Measurements from ENCODE around the gene MYPOP.
"Not testable (repeated sequence)": the region's sequence is repeated elsewhere in the genome, so short reads cannot be mapped to it uniquely, and the experiment has no call there.

The MYPOP gene

DNA sequence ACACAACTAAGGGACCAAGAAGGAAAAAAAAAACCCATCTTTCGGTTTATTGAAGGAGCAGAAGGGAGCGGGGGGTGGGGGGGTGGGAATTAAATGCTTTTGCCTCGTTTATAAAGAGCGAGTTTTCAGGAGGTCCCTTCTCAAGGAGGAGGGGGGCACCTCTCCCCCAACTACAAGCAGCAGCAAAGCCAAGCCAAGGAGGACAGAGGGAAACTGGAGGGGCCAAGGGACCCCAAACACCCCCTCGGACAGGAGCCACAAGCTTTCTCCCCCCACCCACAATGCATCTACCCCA is 18.9 kb downstream of the MYPOP start:
- DNase-seq (ENCODE audit: low read depth) = no peak

DNA sequence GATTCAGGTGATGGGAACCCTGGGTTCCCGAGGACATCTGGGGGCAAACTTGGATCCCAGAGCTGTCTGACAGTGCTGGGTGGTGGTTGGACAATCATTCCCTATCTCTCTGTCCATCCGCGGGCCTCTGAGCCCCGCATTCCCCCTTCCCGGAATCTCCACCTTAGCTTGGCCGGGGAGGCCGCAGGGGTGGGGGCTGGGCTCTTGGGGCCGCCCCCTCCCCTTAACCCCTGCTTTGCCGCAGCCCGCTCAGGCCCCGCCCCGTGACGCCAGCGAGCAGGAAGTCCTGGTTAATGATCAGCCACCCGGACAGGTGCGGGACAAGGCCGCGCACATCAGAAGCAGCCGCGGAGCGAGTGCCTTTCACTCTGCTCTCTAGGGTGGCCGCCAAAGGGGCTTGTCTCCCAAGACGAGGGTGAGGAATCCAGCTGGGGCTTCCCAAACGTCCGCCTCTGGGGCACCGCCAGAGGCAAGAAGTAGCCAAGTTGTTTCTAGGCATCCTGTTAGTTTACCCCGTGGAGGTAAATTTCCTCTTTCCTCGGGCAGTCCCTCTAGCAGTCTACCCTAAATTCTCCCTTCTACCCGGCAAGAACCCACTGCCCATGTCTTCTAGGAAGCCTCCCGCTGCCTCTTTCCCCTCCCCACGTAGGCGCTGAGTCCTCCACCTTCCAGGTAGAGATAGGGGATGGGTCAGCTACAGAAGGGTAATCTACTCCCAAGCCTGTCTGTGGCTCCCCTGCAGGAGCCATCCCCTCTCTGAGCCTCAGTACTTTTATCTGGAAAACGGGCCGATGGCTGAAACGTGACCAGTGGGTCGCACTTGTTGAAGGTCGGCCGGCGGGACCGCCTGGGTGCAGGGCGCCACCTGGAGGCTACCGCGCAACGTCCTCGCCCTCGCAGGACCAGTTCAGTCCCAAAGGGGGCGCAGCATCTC is 19.5 kb downstream of the MYPOP start:
- no peak for DNase-seq (ENCODE audit: low read depth)

DNA sequence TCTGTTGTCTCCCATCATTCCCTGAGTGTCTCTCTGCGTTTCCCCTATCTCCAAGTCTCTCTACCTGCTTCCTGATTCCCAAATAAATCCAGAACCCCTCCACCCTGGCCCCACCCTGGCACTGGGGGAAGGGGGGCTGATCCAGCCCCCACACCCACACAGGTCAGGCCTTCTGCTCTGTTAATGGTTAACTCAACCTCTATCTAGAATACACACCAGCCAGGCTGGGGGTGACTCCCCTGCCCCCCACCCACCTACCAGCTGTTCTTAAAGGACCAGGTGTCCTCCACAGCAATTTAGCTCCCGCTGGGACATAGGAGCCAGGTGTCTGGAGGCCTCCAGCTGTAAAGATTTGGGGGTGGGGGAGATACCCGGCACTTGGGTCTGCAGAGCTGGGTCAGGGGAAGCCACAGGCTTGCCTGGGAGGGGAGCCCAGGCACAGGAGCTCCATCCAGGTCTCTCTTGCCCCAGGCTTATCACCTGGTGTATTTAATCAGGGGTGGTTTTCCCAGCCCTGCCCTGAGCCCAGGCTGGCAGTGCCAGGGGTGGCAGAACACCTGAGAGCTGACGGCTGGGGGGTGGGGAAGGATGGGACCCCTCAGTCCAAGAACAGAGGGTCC is 20.4 kb downstream of the MYPOP start:
- no peak for DNase-seq (ENCODE audit: low read depth)

DNA sequence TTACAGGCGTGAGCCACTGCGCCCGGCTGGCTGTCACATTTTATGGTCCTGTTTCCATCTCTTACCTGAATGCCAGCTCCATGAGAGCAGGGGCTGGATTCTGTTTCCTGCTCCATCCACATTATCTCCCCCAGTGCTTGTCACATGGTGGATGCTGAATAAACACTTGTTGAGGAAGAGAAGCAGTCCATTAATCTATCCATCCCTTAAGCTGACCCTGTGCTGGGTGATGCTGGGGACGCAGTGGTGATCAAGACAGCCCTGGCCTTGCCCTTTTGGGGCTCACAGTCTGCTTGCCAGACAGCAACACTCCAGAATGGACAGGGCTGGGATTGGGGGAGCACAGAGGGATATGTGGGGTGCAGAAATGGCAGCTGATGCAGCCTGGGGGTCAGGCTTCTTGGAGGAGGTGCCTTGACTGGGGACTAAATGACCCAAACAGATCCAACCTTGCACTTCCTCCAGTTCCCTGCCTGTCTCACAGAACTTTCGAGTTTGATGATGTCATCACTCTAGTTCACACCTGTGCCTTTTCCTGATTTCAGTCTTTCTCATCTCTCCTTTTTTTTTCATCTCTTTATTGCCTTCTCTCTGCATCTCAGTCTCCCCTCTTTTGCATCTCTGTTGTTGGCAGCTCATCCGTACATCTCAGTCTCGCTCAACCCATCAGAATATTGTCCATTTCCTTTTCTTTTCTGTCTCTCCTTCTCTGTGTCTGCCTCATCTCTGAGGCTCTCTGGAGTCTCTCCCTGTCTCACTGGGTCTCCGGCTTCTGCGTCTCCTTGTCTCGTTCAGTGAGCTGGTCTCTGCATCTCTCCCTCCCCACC is 21.1 kb downstream of the MYPOP start:
- DNase-seq (ENCODE audit: low read depth) = no peak

DNA sequence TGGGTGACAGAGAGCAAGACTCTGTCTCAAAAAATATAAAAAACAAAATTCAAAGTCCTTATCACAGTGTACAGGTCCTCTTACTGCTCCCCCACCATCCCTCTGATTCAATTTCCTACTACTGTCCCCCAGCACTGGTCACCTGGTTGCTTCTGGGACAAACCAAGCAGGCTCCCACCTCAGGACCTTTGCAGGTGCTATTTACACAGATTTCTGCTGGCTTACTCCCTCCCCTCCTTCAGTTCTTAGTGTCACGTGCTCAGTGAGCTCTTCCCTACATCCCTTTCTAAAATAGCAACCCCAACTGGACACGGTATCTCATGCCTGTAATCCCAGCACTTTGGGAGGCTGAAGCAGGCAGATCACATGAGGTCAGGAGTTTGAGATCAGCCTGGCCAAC is 22.4 kb downstream of the MYPOP start:
- no peak for DNase-seq (ENCODE audit: low read depth)

DNA sequence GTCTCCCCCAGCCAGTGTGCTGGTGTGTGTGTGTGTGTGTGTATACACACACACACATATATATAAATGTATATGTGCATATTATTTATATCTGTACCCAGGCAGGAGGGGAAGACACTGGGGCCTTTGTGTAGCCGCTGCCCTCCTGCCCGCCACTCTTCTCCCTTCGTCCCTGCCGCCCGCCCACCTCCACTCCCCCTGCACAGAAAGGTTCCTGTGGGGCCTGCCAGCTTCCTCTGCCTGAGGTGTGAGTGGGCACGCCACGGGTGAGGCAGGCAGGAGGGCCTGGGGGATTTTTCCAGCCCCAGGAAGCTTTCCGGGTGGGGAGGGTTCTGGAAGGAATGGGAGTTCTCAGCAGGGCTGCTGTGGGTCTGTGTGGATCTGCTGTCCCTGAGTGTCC is 23.4 kb downstream of the MYPOP start:
- DNase-seq (ENCODE audit: low read depth) = no peak

DNA sequence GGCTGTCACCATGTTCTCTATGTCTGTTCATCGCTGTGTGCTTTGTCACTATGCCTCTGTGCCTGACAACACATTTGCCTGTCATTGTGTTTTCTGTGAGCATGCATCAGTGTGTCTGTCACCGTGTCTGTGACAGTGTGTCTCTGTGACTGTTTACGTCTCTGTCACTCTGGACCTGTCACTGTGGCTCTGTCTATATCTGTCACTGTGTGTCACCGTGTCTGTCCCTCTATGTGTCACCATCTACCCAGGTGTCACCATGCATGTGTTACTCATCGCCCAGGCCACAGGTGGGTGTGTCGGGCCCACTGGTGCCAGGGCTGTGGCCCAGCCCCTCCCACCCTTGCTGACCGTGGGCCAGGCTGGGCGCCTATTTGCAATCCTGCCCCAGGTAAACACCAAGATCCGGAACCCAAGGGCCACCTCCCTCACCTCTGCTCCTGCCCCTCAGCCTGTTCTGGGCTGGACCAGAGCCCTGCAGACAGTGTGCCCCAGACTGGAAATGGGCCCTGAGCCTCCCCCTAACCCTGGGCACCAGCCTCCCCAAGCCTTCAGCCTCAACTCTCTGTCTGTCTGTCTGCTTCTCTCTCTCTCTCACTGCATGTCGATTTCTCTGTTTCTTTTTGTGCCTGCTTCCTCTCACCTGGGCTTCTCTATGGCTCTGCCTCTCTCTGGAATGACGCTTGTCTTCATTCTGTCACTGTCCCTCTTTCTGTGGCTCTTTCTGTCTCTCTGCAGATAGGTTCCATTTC is 24.2 kb downstream of the MYPOP start:
- DNase-seq (ENCODE audit: low read depth) = no peak

DNA sequence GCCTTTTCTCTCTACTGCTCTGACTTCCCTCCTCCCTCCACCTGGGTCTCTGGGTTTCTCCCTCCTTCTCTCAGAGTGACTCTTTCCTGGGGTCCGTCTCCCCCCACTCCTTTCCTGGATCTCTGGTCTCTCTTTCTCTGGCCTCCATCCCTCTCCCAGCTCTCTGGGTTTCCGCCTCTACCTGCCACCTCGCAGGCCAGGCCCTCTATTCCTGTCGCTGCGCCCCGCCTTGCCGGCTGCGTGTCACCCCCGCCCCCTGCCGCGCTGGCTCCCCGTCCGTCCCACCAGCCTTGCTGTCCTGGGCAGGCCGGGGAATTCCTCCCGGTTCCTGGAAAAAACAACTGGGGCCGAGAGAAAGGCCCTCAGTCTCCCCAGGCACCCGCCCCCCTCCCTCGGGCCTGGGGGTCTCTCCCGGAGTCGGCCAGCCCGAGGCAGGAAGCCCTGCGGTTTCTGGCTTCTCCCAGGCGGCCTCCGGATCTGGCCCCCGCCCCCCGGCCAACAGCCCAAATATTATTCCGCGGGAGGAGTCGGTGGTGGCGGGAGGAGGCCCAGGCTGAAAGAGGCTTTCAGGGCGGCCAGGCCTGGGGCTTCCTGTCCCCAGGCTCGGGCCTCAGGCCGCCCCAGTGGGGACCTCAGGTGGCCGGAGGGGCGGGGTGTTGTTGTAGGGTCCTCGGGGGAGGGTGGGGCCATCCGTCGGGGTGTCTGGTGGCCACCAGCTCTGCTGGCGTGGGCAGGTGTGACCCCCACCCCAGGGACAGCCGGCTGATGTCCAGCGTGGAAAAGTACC is 25.8 kb downstream of the MYPOP start:
- no peak for DNase-seq (ENCODE audit: low read depth)

DNA sequence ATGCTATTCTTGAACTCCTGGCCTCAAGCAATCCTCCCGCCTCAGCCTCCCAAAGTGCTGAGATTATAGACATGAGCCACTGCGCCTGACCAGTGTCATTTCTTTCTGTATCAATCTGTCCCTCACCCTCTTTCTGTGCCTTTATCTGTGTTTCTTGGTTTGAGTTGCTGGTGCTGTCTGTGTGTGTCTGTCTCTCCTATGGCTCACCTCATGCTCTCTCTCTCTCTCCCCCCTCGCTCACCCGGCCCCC is 26.3 kb downstream of the MYPOP start:
- no peak for DNase-seq (ENCODE audit: low read depth)

DNA sequence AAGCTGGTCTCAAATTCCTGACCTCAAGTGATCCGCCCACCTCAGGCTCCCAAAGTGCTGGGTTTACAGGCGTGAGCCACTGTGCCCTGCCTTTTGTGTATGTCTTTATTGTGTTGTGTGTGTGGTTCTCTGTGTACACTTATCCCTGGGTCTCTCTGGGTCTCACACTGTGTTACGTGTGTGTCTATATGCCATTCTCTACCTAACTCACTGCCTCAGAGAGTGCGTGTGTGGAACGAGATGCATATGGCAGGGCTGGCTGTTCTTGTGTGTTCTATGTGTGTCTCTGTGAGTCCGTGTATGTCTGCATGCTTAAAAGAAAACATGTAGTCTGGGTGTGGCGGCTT is 27.8 kb downstream of the MYPOP start:
- no peak for DNase-seq (ENCODE audit: low read depth)

DNA sequence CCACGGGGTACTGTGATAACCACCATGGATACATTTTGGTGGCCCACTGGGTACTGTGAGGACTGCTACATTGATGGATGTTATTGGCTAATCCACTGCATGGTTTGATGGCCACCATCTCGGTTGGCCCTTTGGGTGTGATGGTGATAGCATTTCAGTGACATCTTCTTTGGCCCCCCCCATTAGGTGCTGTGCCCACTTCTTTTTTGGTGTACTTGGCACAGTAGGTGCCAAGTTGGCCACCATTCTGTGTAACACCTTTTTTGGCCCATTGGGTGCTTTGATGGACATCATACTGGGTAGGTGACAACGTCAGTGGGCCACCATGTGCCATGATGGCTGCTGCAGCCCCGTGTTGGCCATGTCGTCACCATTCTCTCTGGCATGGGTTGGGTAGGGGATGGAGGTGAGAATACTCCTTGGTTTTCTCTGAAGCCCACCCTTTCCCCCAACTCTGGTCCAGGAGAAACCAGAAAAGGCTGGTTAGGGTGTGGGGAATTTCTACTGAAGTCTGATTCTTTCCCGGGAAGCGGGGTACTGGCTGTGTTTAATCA is 29.1 kb downstream of the MYPOP start:
- DNase-seq (ENCODE audit: low read depth) = no peak

DNA sequence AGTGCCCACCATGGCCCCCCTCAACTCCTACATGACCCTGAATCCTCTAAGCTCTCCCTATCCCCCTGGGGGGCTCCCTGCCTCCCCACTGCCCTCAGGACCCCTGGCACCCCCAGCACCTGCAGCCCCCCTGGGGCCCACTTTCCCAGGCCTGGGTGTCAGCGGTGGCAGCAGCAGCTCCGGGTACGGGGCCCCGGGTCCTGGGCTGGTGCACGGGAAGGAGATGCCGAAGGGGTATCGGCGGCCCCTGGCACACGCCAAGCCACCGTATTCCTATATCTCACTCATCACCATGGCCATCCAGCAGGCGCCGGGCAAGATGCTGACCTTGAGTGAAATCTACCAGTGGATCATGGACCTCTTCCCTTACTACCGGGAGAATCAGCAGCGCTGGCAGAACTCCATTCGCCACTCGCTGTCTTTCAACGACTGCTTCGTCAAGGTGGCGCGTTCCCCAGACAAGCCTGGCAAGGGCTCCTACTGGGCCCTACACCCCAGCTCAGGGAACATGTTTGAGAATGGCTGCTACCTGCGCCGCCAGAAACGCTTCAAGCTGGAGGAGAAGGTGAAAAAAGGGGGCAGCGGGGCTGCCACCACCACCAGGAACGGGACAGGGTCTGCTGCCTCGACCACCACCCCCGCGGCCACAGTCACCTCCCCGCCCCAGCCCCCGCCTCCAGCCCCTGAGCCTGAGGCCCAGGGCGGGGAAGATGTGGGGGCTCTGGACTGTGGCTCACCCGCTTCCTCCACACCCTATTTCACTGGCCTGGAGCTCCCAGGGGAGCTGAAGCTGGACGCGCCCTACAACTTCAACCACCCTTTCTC is 30.1 kb downstream of the MYPOP start:
- DNase-seq (ENCODE audit: low read depth) = no peak

DNA sequence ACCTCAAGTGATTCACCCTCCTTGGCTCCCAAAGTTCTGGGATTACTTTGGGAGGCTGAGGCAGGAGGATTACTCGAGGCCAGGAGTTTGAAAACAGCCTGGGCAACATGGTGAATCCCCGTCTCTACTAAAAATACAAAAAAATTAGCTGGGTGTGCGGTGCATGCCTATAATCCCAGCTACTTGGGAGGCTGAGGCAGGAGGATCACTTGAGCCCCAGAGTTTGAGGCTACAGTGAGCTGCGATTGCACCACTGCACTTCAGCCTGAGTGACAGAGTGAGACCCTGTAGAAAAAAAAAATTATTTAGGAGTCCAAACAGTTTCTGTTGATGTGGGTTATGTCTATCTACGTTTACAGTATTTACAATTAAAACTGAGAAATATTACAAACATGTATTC is 31.6 kb downstream of the MYPOP start:
- no peak for DNase-seq (ENCODE audit: low read depth)

DNA sequence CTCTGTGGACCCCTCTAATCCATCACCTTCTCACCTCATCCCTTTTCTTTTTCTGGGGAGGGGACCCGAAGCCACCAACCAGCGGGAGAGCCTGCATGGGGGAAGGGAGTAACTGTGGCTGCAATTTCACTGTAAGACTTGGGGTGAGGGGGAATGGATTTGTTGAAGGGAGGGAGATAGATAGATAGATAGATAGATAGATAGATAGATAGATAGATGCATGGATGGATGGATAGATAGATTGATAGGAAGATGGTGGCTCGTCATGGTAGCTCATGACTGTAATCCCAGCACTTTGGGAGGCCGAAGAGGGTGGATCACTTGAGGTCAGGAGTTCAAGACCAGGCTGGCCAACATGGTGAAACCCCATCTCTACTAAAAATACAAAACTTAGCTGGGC is 35.2 kb downstream of the MYPOP start:
- DNase-seq (ENCODE audit: low read depth) = not testable (repeated sequence)

DNA sequence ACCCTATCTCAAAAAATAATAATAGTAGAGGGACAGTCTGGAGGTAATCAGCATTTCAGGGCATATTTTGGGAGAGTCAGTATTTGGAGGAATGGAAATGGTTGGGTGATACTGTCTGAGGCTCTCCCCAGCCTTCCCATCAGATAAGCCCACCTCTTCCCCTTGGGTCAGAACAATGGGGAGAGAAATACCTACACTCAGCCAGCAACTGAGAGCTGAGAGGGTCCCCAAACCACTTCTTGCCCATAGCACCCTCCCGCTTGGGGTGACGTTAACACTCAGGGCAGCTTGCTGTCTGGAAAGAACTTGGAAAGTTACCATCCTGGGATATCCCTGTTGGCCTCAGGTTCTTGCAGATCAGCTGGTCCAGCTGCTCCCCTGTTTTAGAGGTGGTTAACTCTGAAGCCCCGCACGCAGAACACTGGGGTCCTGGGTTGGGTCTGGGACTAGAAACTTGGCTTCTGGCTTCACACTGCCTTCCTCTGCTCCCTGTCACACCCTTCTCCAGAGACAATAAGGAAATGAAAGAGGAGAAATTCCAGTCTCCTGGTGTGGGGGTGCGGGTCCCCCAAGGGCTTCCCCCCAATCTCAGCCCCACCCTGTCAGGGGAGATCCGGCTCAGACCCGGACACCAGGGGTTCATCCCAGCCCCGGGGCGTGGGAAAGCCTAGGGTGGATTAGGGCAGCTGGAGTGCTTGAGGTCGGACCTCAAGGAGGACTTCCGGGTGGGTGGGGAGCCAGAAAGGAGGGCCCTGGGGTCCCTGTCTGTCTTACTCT is 35.8 kb downstream of the MYPOP start:
- no peak for DNase-seq (ENCODE audit: low read depth)

DNA sequence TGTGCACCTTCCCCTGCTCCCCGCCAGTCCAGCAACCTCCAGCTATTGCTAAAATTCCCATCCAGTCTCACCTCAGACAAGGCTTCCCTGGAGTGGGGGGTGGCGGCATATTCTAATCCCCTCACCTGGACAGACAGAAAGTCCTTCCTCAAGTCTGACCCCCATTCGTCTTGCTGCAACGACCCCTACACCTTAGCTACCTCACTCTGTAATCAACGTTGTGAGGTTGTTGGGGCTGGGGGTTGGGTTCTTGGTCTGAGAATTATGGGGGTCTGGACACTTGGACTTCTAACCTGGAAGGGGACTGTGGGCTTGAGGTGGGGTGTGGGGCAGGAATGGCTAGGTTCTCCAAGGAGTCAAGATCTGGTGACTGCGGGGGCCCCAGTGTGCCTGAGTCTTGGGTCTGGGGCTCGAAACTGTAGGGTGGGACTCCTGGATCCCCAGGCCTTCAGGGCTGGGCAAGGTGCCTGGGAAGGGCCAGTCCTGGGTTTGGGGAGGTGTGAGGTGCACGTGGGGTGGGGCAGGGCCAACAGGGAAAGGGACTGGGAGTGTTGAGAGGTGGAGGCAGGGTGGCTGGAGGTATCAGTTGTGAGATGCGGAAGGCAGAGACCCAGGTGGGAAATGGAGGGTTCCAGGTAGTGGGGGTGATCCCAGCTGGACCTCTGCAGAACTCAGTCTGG is 37.0 kb downstream of the MYPOP start:
- no peak for DNase-seq (ENCODE audit: low read depth)

DNA sequence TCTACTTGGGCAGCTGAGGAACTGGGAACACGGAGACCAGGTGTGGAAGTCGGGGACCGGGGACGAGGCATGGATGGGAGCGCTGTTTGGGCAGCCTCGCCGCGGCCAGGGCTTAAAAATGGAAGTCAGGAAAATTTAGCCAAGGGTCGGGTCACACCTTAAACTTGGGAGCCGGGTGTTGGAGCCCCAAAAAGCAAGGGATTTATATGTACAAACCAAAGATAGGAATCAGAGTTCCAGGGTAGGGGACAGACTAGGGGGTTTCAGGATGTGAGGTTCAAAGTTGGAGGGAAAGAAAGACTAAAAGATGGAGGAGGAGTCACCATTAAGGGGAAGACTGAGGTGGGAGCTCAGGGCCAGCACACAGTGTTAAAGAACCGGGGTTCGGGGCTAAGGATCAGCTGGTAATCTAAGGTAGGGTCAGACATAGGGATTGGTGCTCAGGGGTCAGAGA is 37.8 kb downstream of the MYPOP start:
- DNase-seq (ENCODE audit: low read depth) = no peak

DNA sequence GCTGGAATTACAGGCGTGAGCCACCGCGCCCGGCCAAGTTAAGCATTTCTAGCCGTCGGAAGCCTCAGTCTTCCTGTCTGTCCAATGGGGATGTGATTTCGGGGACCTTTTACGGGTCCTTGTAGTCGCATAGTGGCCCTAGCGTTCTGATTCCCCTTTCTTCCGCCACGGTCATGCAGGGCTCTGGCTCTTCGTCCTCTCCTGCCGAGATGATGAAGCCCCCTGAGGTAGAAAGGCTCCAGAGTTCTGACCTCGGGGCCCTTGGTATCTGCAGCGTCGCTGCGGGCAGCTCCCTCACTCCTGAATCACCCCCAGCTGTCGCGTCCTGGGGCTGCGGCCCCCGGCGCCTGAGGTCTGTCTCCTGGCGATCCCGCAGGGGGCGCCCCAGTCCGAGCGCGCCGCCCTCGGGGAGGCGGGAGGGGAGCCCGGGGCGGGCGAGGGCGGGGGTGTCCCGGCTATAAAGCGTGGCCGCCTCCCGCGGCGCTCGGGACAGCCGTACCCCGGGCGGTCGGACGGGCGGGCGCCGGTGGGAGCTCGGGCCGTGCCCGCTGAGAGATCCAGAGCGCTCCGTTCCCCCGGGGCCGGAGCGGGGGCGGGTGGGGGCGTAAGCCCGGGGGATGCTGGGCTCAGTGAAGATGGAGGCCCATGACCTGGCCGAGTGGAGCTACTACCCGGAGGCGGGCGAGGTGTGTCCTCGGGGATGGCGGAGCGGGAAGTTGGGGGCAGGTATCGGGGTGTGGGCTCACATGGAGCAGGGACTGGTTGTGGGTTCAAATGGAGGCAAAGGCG is 38.4 kb downstream of the MYPOP start, which contains the start of gene FOXA3:
TSS of gene FOXA3 (plus strand) at position 487 of the 789 bp plus-strand sequence. CDS start at position 618, 131 bp downstream.
- DNase-seq (ENCODE audit: low read depth) = no peak

All from GM04503 (cell line).